ENCODE data around the gene RET.

- no peak for TF ChIP-seq POLR2AphosphoS5 (IDR thresholded peaks at IDR 0.05; ENCODE audit: borderline replicate concordance, low read depth, low read length)
- TF ChIP-seq EZH2 (IDR thresholded peaks at IDR 0.05), result no peak
- TF ChIP-seq FOXP2 (optimal IDR thresholded peaks at IDR 0.05; ENCODE audit: control extremely low read depth, extremely low read length, insufficient read depth), result no peak
Measured at GRCh38 chr10:43122826-43123225, 46.0 kb downstream of the RET start.
